Tibial nerve (tissue), 4 donors: ENCODE data around the gene MCF2L.

Source experiments
- EP300 ChIP-seq, 2 donors: sonication (generic); formaldehyde crosslinking; IDR thresholded peaks; one replicate each; pipeline ENCODE4 v1.6.1; 2017; ENCODE audit warnings: antibody characterized with exemption in 2 of 2, mild to moderate bottlenecking in 1 of 2
- TF ChIP-seq, protein P1 (sequence below), 5 experiments: fragments of 200-600 bp in 3 of 5; fragments of 450-650 bp in 2 of 5; sonication (generic) in 3 of 5; IDR thresholded peaks; one replicate each; pipeline ENCODE4 v1.5.1; 2016 to 2019; ENCODE audit warnings: antibody characterized with exemption in 5 of 5, mild to moderate bottlenecking in 3 of 5, moderate library complexity in 2 of 5

DNA sequence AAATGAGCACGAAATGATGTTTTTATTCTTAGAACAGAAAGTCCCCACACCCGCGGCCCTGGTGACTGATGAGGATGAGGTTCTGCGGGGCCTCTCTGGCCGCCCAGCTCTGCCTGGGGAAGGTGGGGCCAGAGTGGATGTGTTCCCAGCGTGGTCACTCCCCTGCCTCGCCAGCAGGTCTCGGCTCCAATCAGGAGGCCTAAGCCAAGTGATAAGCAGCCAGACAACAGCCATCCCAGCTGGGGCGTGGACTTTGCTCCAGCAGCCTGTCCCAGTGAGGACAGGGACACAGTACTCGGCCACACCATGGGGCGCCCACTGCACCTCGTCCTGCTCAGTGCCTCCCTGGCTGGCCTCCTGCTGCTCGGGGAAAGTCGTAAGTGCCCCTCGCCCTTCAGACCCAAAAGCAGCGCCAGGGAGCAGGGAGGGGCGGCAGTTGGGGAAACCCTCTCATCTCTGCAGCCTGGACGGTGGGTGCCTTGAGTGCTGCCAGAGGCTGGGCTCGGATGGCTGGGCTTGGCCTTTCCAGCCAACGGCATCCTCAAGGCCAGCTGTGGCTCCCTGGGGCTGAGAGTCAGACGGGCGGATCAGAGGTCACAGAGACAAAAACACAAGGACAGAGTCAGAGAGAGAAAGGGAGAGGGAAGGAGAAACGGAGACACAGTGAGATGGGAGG is 153.7 kb downstream of the MCF2L start, which contains the start of gene F10:
- TF ChIP-seq, protein P1, sequence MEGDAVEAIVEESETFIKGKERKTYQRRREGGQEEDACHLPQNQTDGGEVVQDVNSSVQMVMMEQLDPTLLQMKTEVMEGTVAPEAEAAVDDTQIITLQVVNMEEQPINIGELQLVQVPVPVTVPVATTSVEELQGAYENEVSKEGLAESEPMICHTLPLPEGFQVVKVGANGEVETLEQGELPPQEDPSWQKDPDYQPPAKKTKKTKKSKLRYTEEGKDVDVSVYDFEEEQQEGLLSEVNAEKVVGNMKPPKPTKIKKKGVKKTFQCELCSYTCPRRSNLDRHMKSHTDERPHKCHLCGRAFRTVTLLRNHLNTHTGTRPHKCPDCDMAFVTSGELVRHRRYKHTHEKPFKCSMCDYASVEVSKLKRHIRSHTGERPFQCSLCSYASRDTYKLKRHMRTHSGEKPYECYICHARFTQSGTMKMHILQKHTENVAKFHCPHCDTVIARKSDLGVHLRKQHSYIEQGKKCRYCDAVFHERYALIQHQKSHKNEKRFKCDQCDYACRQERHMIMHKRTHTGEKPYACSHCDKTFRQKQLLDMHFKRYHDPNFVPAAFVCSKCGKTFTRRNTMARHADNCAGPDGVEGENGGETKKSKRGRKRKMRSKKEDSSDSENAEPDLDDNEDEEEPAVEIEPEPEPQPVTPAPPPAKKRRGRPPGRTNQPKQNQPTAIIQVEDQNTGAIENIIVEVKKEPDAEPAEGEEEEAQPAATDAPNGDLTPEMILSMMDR (IDR thresholded peaks at IDR 0.05) = peak in 2 of 5 experiments; percentile 33 to 37
- TF ChIP-seq EP300 (IDR thresholded peaks at IDR 0.05) = peak in 1 of 2 donors; percentile 37
